ENCODE data around the gene MLLT1. TPM values are rescaled to one million over a fixed set of nuclear protein-coding genes. Genes with fewer than 3 reads are reported as not detected.

MLLT1 gene
- total and polyA plus RNA-seq, 2 of the 8 experiments (the other 6 are each of a cell fraction or from before 2014, with no cell fraction given): 18.8 to 45.1 TPM

DNA sequence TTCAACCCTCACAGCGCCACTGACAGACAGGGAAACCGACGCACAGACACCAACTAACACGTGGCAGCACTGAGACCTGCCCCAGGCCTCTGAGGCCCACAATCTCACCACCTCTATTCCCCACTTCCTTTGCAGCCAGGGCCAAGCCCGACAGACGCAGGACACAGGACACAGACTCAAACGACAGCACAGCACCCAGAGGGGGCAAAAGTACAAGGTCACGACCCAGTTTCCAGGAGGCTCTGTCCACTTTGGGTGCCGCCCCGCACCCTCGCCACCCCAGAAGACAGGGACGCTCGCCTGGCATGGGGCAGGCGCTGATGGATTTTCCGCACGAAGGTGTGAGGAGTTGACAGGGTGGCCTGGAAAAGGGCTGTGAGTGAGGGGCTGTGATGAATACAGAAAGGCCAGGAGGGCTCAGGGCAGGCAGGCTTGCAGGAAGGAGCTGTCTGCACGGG is 48.8 kb downstream of the MLLT1 start (continued):
- TF ChIP-seq SRF (IDR thresholded peaks at IDR 0.05; ENCODE audit: low read depth, low read length) (no peak), RXRA (IDR thresholded peaks at IDR 0.05; ENCODE audit: insufficient read depth, low read depth, low read length) (no peak)
